Esophagus squamous epithelium (tissue), 5 donors: Measurements from ENCODE around the gene UQCR10. TPM values are rescaled to one million over a fixed set of nuclear protein-coding genes. Genes with fewer than 3 reads are reported as not detected.
A peak's percentile ranks its signal among the peaks of the same experiment; 100 is the strongest.

Experiments used
- DNase-seq: peaks from one replicate; lab custom pipeline; 2025; lab: John Stamatoyannopoulos, UW
- H3K27ac ChIP-seq, 4 donors: fragments of 200-600 bp; sonication (generic); one replicate each; pipeline ENCODE4 v1.5.1; 2016 to 2019; ENCODE audit warnings: mild to moderate bottlenecking in 1 of 4
- H3K27me3 ChIP-seq, 4 donors: fragments of 200-600 bp; sonication (generic); 1 replicate in 3 of 4; 2 replicates in 1 of 4; pipeline versions ENCODE4 v1.5.1 to v1.6.0; 2017 to 2021; ENCODE audit warnings: antibody characterized with exemption in 1 of 4
- H3K36me3 ChIP-seq, 3 donors: fragments of 200-600 bp; sonication (generic); one replicate each; pipeline ENCODE4 v1.5.1; 2016 to 2019
- H3K4me1 ChIP-seq, 3 donors: fragments of 200-600 bp; sonication (generic); one replicate each; pipeline ENCODE4 v1.5.1; 2017 to 2019
- H3K4me3 ChIP-seq, 4 donors: fragments of 200-600 bp; sonication (generic); 1 replicate in 3 of 4; 2 replicates in 1 of 4; pipeline ENCODE4 v1.5.1; 2016 to 2019; ENCODE audit warnings: mild to moderate bottlenecking in 2 of 4, moderate library complexity in 1 of 4
- H3K9me3 ChIP-seq, 3 donors: fragments of 200-600 bp; sonication (generic); one replicate each; pipeline ENCODE4 v1.5.1; 2016 to 2019
- POLR2A ChIP-seq, 4 donors: fragments of 450-650 bp; IDR thresholded peaks; one replicate each; pipeline ENCODE4 v1.6.1; 2017; ENCODE audit warnings: antibody characterized with exemption in 4 of 4, mild to moderate bottlenecking in 4 of 4, moderate library complexity in 3 of 4
- WGBS, 2 donors: methylation state at CpG; one replicate each; pipeline ENCODE4 v1.1.5; 2018; 5-methylcytosine and 5-hydroxymethylcytosine counted together
- intact Hi-C: fragments of 100-400 bp; cut with DNase I; formaldehyde crosslinking; loops from one replicate; pipeline ENCODE4 v1.15.0; 2022
- total RNA-seq, 4 donors: library from RNA; depleted of rRNA; stranded (reverse); fragments of >200 nt; gene quantifications; one replicate each; pipeline ENCODE4 v1.1.0, GENCODE V29; 2016
- TF ChIP-seq, protein P1 (sequence below), 6 experiments: fragments of 450-650 bp in 4 of 6; fragments of 200-600 bp in 2 of 6; sonication (generic) in 2 of 6; IDR thresholded peaks; one replicate each; pipeline ENCODE4 v1.5.1; 2016 to 2019; ENCODE audit warnings: antibody characterized with exemption in 6 of 6, mild to moderate bottlenecking in 4 of 6, moderate library complexity in 4 of 6
- donor health status: DM: yes; HTN: yes; CAD: no.

UQCR10 gene
- total RNA-seq, 4 donors from 2014 or later = 50.7 to 94.8 (median 65.0) TPM

DNA sequence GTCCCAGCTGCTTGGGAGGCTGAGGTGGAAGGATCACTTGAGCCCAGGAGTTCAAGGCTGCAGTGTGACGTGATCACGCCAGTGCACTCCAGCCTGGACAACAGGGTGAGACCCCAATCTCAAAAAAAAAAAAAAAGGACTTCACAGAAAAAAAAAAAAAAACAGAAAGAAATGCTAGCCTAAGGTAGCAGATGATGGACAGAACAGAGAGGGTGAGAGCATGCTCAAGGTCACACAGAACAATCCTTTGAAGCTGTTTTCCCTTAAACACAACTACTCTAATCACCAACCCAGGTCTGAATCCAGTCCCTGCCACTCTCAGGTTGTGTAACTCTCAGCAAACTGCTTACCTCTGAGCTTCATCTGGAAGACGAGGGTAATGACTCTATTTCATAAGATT, 10.1 kb upstream of the UQCR10 start:
- Histone ChIP-seq H3K4me3 (no peak overlapping the region), H3K27ac (no peak overlapping the region), H3K4me1 (no peaks in the 10 kb centered on the region), H3K36me3 (peaks cover 0 to 12% (median 0%) of the 10 kb centered on the region in 3 donors), H3K9me3 (no peaks in the 10 kb centered on the region), H3K27me3 (no peaks in the 10 kb centered on the region)
- intact Hi-C loops = no loop called here
- no peak for TF ChIP-seq POLR2A (IDR thresholded peaks at IDR 0.05)
- TF ChIP-seq, protein P1, sequence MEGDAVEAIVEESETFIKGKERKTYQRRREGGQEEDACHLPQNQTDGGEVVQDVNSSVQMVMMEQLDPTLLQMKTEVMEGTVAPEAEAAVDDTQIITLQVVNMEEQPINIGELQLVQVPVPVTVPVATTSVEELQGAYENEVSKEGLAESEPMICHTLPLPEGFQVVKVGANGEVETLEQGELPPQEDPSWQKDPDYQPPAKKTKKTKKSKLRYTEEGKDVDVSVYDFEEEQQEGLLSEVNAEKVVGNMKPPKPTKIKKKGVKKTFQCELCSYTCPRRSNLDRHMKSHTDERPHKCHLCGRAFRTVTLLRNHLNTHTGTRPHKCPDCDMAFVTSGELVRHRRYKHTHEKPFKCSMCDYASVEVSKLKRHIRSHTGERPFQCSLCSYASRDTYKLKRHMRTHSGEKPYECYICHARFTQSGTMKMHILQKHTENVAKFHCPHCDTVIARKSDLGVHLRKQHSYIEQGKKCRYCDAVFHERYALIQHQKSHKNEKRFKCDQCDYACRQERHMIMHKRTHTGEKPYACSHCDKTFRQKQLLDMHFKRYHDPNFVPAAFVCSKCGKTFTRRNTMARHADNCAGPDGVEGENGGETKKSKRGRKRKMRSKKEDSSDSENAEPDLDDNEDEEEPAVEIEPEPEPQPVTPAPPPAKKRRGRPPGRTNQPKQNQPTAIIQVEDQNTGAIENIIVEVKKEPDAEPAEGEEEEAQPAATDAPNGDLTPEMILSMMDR (IDR thresholded peaks at IDR 0.05) = no peak
- DNase-seq = no peak
- 76 to 85% methylated on average over 3 of the region's 3 CpGs for WGBS, 2 donors

DNA sequence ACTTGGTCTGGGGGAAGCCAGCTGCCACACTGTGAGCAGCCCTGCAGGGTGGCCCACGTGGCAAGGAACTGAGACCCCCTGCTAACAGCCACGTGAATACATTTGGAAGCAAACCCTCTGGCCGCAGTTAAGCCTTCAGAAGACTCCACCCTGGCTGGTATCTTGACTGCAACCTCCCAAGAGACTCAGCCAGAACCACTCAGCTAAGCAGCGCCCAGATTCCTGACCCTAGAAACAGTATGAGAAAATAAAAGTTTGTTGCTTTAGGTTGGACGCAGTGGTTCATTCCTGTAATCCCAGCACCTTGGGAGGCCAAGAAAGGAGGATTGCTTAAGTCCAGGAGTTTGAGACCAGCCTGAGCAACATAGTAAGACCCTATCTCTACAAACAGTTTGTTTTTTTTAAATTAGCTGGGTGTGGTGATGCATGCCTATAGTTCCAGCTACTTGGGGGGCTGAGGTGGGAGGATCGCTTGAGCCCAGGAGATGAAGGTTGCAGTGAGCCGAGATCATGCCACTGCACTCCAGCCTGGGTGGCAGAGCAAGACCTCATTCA, 9.0 kb upstream of the UQCR10 start:
- WGBS, 2 donors = 78 to 87% methylated on average over 7 of the region's 7 CpGs
- no peaks in the 10 kb centered on the region for H3K9me3 ChIP-seq
- H3K27ac ChIP-seq = no peak overlapping the region
- H3K4me1 ChIP-seq = no peaks in the 10 kb centered on the region
- no peak for TF ChIP-seq POLR2A (IDR thresholded peaks at IDR 0.05)
- TF ChIP-seq, protein P1 (IDR thresholded peaks at IDR 0.05) = no peak
- no peak overlapping the region for H3K4me3 ChIP-seq
- no peak for DNase-seq
- H3K27me3 ChIP-seq = no peaks in the 10 kb centered on the region
- intact Hi-C loops = no loop called here
- H3K36me3 ChIP-seq = peaks cover 0 to 10% (median 0%) of the 10 kb centered on the region in 3 donors

DNA sequence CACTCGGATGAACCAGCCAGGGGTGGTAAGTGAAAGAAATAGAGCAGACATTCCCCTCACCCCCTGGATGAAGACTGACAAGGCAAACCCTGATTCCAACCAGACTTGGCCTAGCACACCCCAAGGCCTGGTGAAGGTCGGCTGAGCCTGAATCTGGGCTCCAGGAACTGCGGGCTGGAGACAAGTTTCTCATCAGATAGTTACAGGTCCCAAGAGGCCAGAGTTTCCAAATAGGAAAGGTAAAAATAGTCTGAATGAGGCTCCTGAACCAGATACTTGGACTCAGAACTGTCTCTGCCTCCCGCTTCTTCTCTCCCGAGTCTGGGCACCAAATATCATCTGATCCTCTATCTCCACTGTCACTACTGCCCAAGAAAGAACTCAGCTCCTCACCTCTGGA, 8.2 kb upstream of the UQCR10 start:
- TF ChIP-seq, protein P1 (IDR thresholded peaks at IDR 0.05) = no peak
- TF ChIP-seq POLR2A (IDR thresholded peaks at IDR 0.05) = no peak

DNA sequence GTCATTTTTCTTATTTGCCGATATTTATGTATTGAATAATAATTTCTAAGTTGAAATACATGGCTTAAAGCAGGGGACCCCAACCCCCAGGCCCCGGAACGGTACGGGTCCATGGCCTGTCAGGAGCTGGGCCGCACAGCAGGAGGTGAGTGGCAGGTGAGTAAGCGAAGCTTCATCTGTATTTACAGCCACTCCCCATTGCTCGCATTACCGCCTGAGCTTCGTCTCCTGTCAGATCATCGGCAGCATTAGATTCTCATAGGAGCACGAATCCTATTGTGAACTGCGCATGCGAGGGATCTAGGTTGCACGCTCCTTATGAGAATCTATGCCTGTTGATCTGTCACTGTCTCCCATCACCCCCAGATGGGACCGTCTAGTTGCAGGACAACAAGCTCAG, 4.9 kb upstream of the UQCR10 start:
- Histone ChIP-seq H3K36me3 (no peaks in the 10 kb centered on the region), H3K27ac (no peak overlapping the region), H3K27me3 (no peaks in the 10 kb centered on the region), H3K4me3 (no peak overlapping the region), H3K4me1 (peaks cover 10 to 14% (median 11%) of the 10 kb centered on the region in 3 donors), H3K9me3 (no peaks in the 10 kb centered on the region)
- TF ChIP-seq, protein P1 (IDR thresholded peaks at IDR 0.05) = no peak
- no peak for TF ChIP-seq POLR2A (IDR thresholded peaks at IDR 0.05)
- no peak for DNase-seq
- intact Hi-C loops = no loop called here
- WGBS, 2 donors = 61 to 81% methylated on average over 15 of the region's 15 CpGs

More for the DNA sequence above, 8.2 kb upstream of the UQCR10 start:
- Histone ChIP-seq H3K27me3 (no peaks in the 10 kb centered on the region), H3K27ac (no peak overlapping the region), H3K9me3 (no peaks in the 10 kb centered on the region), H3K4me3 (no peak overlapping the region), H3K4me1 (no peaks in the 10 kb centered on the region), H3K36me3 (peaks cover 0 to 2% (median 0%) of the 10 kb centered on the region in 3 donors)
- intact Hi-C loops = no loop called here
- no peak for DNase-seq
- WGBS, 2 donors = 84 to 88% methylated on average over 4 to 5 of the region's 5 CpGs

DNA sequence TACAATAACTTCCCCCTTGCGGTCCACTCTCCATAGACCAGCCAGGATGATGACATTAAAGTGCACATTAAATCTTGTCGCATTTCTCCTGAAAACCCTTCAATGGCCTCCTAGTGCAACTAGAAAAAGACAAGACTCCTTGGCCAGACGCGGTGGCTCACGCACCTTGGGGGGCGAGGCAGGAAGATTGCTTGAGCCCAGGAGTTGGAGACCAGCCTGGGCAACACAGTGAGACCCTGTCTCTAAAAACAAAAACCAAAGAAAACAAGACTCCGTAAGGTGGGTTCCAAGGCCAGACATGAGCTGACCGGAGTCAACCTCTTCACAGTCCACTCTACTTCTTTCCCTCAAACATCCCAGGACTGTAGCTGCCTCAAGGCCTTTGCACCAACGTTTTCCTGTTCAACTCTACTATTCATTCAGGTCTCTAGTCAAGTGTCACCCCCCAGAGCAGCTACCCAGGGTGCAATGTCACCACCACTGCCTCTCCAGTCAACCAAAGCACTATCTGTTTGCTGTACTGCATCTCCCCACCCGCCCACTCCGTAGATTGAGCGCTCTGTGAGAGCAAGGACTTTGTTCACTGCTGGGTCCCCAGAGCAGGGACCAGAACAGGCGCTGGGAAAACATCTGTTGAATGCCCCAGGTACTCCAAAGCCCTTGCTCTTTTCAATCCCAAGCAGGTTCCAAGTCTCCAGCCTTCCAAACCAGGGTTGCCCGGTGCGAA, 1.1 kb upstream of the UQCR10 start:
- Histone ChIP-seq H3K36me3 (peaks cover 6 to 23% (median 9%) of the 10 kb centered on the region in 3 donors), H3K4me1 (peaks cover 21 to 34% (median 24%) of the 10 kb centered on the region in 3 donors), H3K27me3 (no peaks in the 10 kb centered on the region), H3K27ac (peak overlapping the region; percentile 89 to 96 (median 92)), H3K4me3 (peak overlapping the region; percentile 67 to 98 (median 77)), H3K9me3 (no peaks in the 10 kb centered on the region)
- intact Hi-C loops = no loop called here
- WGBS, 2 donors = 67 to 85% methylated on average over 9 to 12 of the region's 15 CpGs
- TF ChIP-seq POLR2A (IDR thresholded peaks at IDR 0.05) = no peak
- TF ChIP-seq, protein P1 (IDR thresholded peaks at IDR 0.05) = no peak
- no peak for DNase-seq
